Central memory CD4-positive, alpha-beta T cell (primary cell): ENCODE data around the gene SHC1.

Experiments
- DNase-seq: peaks from one replicate; pipeline ENCODE4 v3.0.0; 2022
- total RNA-seq, 3 experiments: gene quantifications; one replicate each; lab custom pipeline; 2026; lab: John Stamatoyannopoulos, UW

SHC1 gene
- 39.2 to 59.6 (median 51.3) reads per million in 3 experiments for total RNA-seq

GRCh38 chr1:154970631-154971340 lies at the start of gene SHC1:
SHC1 (minus strand) TSS chr1:154970747; CDS start chr1:154970526, 221 bp downstream.
- no peak for DNase-seq

- no peak for DNase-seq
Measured at GRCh38 chr1:155019377-155020245, 49.1 kb upstream of the SHC1 start.

GRCh38 chr1:155018617-155019348 lies 48.2 kb upstream of the SHC1 start:
- no peak for DNase-seq

GRCh38 chr1:155017946-155018316 lies 47.4 kb upstream of the SHC1 start:
- no peak for DNase-seq

- peak; percentile 88 for DNase-seq
Measured at GRCh38 chr1:155017041-155017945, 46.7 kb upstream of the SHC1 start.

GRCh38 chr1:155016231-155016831 lies 45.8 kb upstream of the SHC1 start:
- DNase-seq: no peak

GRCh38 chr1:155015527-155016230 lies 45.1 kb upstream of the SHC1 start:
- DNase-seq: no peak

GRCh38 chr1:155014709-155015508 lies 44.4 kb upstream of the SHC1 start:
- DNase-seq: no peak

GRCh38 chr1:155013632-155014031 lies 43.1 kb upstream of the SHC1 start:
- peak; percentile 46 for DNase-seq

GRCh38 chr1:155012776-155013602 lies 42.4 kb upstream of the SHC1 start:
- no peak for DNase-seq

- DNase-seq: no peak
Measured at GRCh38 chr1:155012026-155012546, 41.5 kb upstream of the SHC1 start.

GRCh38 chr1:155011437-155012025 lies 41.0 kb upstream of the SHC1 start:
- no peak for DNase-seq

- no peak for DNase-seq
Measured at GRCh38 chr1:155011004-155011416, 40.5 kb upstream of the SHC1 start.

- DNase-seq: peak; percentile 36
Measured at GRCh38 chr1:155010211-155010918, 39.8 kb upstream of the SHC1 start.

- no peak for DNase-seq
Measured at GRCh38 chr1:155009742-155010141, 39.2 kb upstream of the SHC1 start.

GRCh38 chr1:155009221-155009711 lies 38.7 kb upstream of the SHC1 start:
- no peak for DNase-seq
